GM12892 (cell line): ENCODE data around the gene SYNE1.

ENCODE experiments used
- POLR2A ChIP-seq: IDR thresholded peaks from 2 replicates; pipeline ENCODE4 v1.6.1; 2011; ENCODE audit warnings: low read depth, low read length, control low read depth
- POLR2AphosphoS5 ChIP-seq: IDR thresholded peaks from 2 replicates; pipeline ENCODE4 v1.6.1; 2011; ENCODE audit warnings: low read depth, low read length, control low read depth
- TAF1 ChIP-seq: IDR thresholded peaks from 2 replicates; pipeline ENCODE4 v1.6.1; 2011; ENCODE audit warnings: low read depth, mild to moderate bottlenecking, control low read depth, low read length, borderline replicate concordance

DNA sequence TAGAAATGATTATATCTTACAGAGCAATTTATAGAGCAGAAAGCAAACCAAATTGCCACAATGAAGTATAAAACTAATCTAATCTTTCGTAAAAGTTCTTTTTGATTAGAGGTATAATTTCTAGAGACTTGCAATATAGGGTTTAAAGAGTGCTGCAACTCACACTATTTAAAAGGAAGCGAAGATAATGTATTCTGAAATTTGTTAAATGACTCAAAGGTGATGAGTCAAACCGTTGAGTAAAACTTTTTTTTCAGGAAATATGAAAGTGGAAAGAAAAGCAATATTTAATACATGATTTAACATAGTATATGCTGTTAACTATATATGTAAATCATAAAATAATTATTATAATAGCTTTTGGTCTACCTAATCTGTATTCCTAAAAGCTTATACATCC lies 133.6 kb downstream of the SYNE1 start:
- no peak for TF ChIP-seq POLR2A
- no peak for TF ChIP-seq TAF1
- no peak for TF ChIP-seq POLR2AphosphoS5
